Kidney (tissue), 14 donors: ENCODE results near the gene NDRG2. TPM values are rescaled to one million over a fixed set of nuclear protein-coding genes. Genes with fewer than 3 reads are reported as not detected.

Source experiments
- DNase-seq, 5 donors: peaks; one replicate each; pipeline ENCODE4 v3.0.0-alpha.2; 2013 to 2020
- FAIRE-seq: peaks from 2 replicates; lab custom pipeline; 2012; peaks lifted over from hg19 to GRCh38; lab: Jason Lieb, UNC
- H3K27ac ChIP-seq, 2 donors: one replicate each; pipeline ENCODE4 v1.7.0; 2013; ENCODE audit warnings: low read depth in 2 of 2, low read length in 2 of 2, inconsistent platforms in 1 of 2
- H3K27me3 ChIP-seq: one replicate; pipeline ENCODE4 v1.7.1; 2013; ENCODE audit warnings: low read length, inconsistent platforms; ENCODE audit not compliant: control insufficient read depth, insufficient read depth
- H3K36me3 ChIP-seq, 3 donors: one replicate each; pipeline versions ENCODE4 v1.7.0 to v1.7.1; 2013; ENCODE audit warnings: low read length in 3 of 3, control low read depth in 1 of 3, inconsistent platforms in 1 of 3; ENCODE audit not compliant: insufficient read depth in 3 of 3, control insufficient read depth in 2 of 3
- H3K4me1 ChIP-seq, 3 donors: one replicate each; pipeline versions ENCODE4 v1.7.0 to v1.7.1; 2013; ENCODE audit warnings: low read length in 3 of 3, inconsistent platforms in 1 of 3, low read depth in 1 of 3; ENCODE audit not compliant: control insufficient read depth in 2 of 3, insufficient read depth in 2 of 3
- H3K4me3 ChIP-seq, 3 donors: one replicate each; pipeline versions ENCODE4 v1.7.0 to v1.8.1; 2013; ENCODE audit warnings: low read length in 3 of 3, control low read depth in 1 of 3, inconsistent platforms in 1 of 3
- H3K9ac ChIP-seq, 3 donors: one replicate each; pipeline versions ENCODE4 v1.7.0 to v1.7.1; 2013; ENCODE audit warnings: low read length in 3 of 3, control low read depth in 1 of 3, inconsistent platforms in 1 of 3
- H3K9me3 ChIP-seq, 3 donors: one replicate each; pipeline versions ENCODE4 v1.7.0 to v1.7.1; 2013; ENCODE audit warnings: low read length in 3 of 3, control low read depth in 1 of 3, inconsistent platforms in 1 of 3; ENCODE audit not compliant: control insufficient read depth in 2 of 3, insufficient read depth in 1 of 3
- CTCF ChIP-seq: IDR thresholded peaks from 3 replicates; pipeline ENCODE4 v1.5.1; 2012; ENCODE audit warnings: mild to moderate bottlenecking, moderate library complexity, borderline replicate concordance; ENCODE audit not compliant: insufficient read depth; ENCODE audit errors: extremely low read depth
- intact Hi-C: fragments of 100-400 bp; cut with DNase I; formaldehyde crosslinking; loops from one replicate; pipeline ENCODE4 v1.11.1; 2022
- polyA plus RNA-seq: library from polyadenylated mRNA; stranded (reverse); fragments of 350-450 nt; fragmentation: Illumina TruSeq; extraction: RNeasy Lipid Tissue Mini Kit (QIAGEN cat#74804); gene quantifications from one replicate; pipeline ENCODE4 v1.2.3, GENCODE V29; 2014; ENCODE audit warnings: low read depth, low replicate concordance; ENCODE audit not compliant: insufficient read depth
- total RNA-seq: library from RNA; stranded (reverse); fragmentation: NEBNext Ultra II Directional; extraction: Animal tissue kit (Norgen Biotek cat#: 25700); gene quantifications from one replicate; pipeline ENCODE4 v1.2.1, GENCODE V29; 2021
- donor health status: control.
- donor health status: control.
- donor health status: control.
- donor health status: control.
- donor health status: control.
- donor health status: DM: yes; HTN: yes; CAD: no.
- donor health status: Normal renal cell carcinoma (clear cell type).

NDRG2 gene
- total and polyA plus RNA-seq, 2 donors from 2014 or later = 86.2 to 209 TPM

- intact Hi-C loops = no loop called here
- Histone ChIP-seq H3K4me1 (peaks cover 0 to 8% (median 5%) of the 10 kb centered on the region in 3 donors), H3K9ac (no peak overlapping the region), H3K4me3 (no peak overlapping the region), H3K27me3 (no peaks in the 10 kb centered on the region), H3K36me3 (no peaks in the 10 kb centered on the region), H3K27ac (no peak overlapping the region), H3K9me3 (no peaks in the 10 kb centered on the region)
- no peak for DNase-seq
- no peak for FAIRE-seq
- TF ChIP-seq CTCF = no peak
These were observed 2.1 kb upstream of the NDRG2 start for GRCh38 chr14:21026988-21027315.

GRCh38 chr14:21026274-21026987 lies 1.6 kb upstream of the NDRG2 start:
- FAIRE-seq (no peak), DNase-seq (peak in 1 of 5 donors; percentile 74)
- no peak for TF ChIP-seq CTCF
- intact Hi-C loops = no loop called here
- H3K27ac ChIP-seq = peak overlapping the region; percentile 49 to 89
- H3K9ac ChIP-seq = no peak overlapping the region
- peak overlapping the region in 1 of 3 donors; percentile 67 for H3K4me3 ChIP-seq
- H3K9me3 ChIP-seq = no peaks in the 10 kb centered on the region
- H3K27me3 ChIP-seq = no peaks in the 10 kb centered on the region
- H3K4me1 ChIP-seq = peaks cover 0 to 8% (median 5%) of the 10 kb centered on the region in 3 donors
- peaks cover 0 to under 1% (median 0%) of the 10 kb centered on the region in 3 donors for H3K36me3 ChIP-seq

- no peaks in the 10 kb centered on the region for H3K9me3 ChIP-seq
- H3K27me3 ChIP-seq = no peaks in the 10 kb centered on the region
- H3K4me3 ChIP-seq = peak overlapping the region; percentile 43 to 67 (median 59)
- peaks cover 0 to 6% (median 0%) of the 10 kb centered on the region in 3 donors for H3K36me3 ChIP-seq
- intact Hi-C loops = no loop called here
- no peak for TF ChIP-seq CTCF
- H3K27ac ChIP-seq = peak overlapping the region; percentile 89 to 91
- H3K4me1 ChIP-seq = peaks cover 0 to 8% (median 5%) of the 10 kb centered on the region in 3 donors
- no peak for FAIRE-seq
- peak; percentile 72 to 97 (median 81) for DNase-seq
- peak overlapping the region in 2 of 3 donors; percentile 54 to 77 for H3K9ac ChIP-seq
These were observed 761 bp upstream of the NDRG2 start for GRCh38 chr14:21025371-21026273.
